SU-DHL-6 (cell line): ENCODE data around the gene MTMR4.

ENCODE experiments used
- EZH2phosphoT487 ChIP-seq: fragments of 200-600 bp; sonication (generic), shearing (Covaris generic); conservative IDR thresholded peaks from 2 replicates; pipeline ENCODE4 v1.6.1; 2018; ENCODE audit warnings: mild to moderate bottlenecking, antibody characterized with exemption, low read length, moderate library complexity, mixed read lengths
- TF ChIP-seq, protein P1 (sequence below): fragments of 200-600 bp; sonication (generic); IDR thresholded peaks from one replicate; pipeline ENCODE4 v1.5.1; 2017; ENCODE audit warnings: antibody characterized with exemption, mild to moderate bottlenecking, low read length, moderate library complexity; ENCODE audit not compliant: insufficient read depth, poor library complexity, severe bottlenecking

DNA sequence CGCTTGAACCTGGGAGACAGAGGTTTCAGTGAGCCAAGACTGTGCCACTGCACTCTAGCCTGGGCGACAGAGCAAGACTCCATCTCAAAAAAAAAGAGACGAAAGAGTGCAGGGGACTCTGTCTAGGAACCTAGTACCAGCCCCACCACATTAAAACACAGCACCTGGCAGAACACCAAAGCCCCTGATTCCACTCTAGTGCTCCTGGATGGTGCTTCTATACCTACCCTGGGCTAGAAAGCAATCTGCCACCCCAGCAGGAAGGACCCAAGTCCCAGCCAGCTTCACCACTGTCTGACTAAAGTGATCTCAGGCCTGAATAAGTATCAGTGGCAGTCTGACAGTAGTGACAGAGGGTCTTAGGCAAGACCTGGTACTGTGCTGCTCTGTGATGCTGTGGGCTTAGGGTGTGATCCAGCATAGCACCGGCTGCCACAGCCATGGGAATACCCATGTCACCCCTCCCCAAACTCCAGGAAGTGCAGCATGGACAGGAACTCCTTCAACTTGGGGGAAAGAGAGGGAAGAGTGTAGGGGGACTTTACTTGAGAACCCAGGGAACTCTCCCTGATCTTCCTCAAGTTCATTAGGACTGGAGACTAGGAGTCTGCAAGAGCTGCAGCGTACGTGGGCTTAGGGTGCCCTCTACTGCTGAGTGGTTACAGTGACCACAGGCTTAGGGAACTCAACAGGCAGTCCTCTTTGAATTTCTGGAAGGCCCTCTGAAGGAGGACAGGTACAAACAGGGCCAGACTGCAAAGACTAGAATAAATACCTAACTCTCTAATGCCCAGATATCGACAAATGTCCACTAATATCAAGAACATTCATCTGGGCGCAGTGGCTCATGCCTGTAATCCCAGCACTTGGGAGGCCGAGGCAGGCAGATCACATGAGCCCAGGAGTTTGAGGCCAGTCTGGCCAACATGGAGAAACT, 67.1 kb downstream of the MTMR4 start:
- TF ChIP-seq, protein P1, sequence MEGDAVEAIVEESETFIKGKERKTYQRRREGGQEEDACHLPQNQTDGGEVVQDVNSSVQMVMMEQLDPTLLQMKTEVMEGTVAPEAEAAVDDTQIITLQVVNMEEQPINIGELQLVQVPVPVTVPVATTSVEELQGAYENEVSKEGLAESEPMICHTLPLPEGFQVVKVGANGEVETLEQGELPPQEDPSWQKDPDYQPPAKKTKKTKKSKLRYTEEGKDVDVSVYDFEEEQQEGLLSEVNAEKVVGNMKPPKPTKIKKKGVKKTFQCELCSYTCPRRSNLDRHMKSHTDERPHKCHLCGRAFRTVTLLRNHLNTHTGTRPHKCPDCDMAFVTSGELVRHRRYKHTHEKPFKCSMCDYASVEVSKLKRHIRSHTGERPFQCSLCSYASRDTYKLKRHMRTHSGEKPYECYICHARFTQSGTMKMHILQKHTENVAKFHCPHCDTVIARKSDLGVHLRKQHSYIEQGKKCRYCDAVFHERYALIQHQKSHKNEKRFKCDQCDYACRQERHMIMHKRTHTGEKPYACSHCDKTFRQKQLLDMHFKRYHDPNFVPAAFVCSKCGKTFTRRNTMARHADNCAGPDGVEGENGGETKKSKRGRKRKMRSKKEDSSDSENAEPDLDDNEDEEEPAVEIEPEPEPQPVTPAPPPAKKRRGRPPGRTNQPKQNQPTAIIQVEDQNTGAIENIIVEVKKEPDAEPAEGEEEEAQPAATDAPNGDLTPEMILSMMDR: peak; percentile 55
- no peak for TF ChIP-seq EZH2phosphoT487
